ENCODE results near the gene EDIL3.

The EDIL3 gene

GRCh38 chr5:83942155-83942554 lies 442.5 kb downstream of the EDIL3 start:
- no peak for DNase-seq

DNA sequence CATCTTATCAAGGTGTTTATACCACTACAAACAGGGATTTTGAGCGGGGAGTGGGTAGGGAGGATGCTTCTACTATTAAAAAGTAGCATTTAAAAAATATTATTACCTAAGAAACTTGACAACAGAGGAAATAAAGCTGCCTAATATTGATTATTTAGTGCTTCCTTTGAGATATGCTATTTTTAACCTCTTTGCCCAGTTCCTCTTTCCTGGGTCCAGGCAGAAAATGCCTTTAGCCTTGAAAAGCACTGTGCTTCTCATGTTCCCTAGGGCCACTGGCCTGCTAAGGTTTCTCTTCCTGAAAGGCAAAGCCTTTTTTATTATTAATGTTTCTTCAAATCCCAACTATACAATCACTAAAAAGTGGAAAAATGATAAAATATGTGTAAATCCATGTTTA lies 446.8 kb downstream of the EDIL3 start:
- no peak for DNase-seq

- no peak for DNase-seq
These were observed 452.7 kb downstream of the EDIL3 start for GRCh38 chr5:83931969-83932368.

GRCh38 chr5:83927140-83927733 lies 457.4 kb downstream of the EDIL3 start:
- DNase-seq, result peak; percentile 64

DNA sequence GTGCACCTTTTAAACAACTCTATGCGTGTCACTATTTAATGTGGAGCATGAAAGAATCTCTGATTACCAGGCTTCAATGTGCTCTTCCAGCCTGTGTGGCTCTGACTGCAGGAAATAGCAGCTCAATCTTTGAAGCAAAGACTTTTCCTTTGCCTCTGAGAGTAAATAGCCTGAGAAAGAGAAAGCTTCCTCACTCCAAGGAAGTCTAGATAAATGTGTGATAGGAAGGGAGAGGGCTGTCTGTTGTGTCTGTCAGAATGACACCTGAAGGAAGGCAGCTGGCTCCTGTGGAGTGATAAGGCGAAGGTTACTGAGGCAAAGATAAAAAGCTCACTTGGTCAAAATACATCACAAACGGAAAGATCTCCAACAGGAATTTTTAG lies 458.7 kb downstream of the EDIL3 start:
- DNase-seq, result no peak

DNA sequence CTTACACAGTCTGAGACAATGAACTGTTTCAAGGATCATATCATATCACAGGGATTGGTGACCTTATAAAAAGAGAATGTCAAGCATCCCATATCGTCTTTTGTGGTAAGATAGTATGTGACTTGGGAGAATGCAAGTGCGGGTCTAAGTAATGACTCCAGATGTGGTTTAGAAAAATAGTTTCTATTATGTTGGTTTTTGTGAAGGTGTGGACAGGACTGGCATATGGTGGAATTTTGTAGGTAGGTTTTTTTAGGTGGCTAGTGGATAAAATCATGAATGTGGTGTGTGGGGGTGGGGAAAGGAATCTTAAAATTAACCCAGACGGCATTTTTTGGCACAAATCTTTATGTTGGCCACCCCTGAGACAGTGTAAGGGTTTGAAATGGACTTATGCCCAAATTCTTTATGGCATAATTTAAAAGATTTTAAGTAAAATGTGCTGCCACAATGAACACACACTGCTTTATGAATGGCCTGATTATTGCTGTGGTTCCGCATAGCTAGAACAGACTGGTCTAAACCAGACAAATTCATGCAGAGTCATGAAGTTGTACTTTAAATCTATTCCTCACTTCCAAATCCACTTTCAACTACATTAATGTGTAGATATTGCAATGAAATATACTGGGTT lies 459.2 kb downstream of the EDIL3 start:
- DNase-seq, result no peak

DNA sequence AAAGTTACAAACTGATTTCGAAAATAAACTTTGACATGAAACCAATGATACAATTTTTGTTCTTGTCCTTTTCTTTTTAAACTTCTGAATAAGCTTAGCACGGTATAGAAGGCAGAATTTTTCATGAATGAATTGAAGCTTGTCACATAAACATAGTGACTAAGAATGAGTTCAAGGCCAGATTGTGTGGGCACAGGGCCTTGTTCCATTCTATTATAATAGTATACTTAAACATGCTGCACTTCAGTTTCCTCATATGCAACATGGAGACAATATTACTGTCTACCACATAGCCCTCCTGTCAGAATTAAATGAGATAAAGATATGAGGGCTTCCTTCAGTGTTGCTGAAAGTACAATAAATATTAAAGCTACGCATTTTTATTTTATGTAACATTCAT lies 459.8 kb downstream of the EDIL3 start:
- no peak for DNase-seq

- DNase-seq, result no peak
These were observed 460.5 kb downstream of the EDIL3 start for GRCh38 chr5:83924171-83924570.

GRCh38 chr5:83922699-83923098 lies 462.0 kb downstream of the EDIL3 start:
- DNase-seq, result no peak

DNA sequence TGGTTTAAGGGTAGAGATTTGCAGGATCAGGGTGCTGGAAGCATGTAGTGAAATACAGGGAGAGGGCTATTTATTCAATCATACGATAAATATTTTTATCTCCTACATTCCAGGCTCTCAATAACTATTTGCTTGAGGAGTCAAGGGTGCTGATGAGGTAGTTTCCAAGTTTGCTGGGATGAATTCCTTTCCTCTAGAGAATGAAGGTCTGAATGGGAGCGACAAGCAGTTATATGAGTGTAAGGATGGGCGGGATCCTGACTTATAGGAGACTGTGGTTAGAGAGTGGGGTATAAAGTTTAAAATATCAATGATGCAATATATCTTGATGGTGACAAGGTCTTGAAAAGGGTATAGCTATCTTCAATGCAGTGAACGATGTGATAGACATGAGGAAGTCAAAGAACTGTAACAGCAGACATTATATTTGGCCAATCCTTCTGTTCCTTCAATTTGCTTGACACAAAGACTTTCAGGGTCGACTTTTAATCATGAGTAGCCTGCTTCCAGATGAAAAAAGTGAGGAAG lies 462.9 kb downstream of the EDIL3 start:
- no peak for DNase-seq

- no peak for DNase-seq
These were observed 465.3 kb downstream of the EDIL3 start for GRCh38 chr5:83919071-83920041.

- no peak for DNase-seq
These were observed 467.3 kb downstream of the EDIL3 start for GRCh38 chr5:83917261-83917908.

DNA sequence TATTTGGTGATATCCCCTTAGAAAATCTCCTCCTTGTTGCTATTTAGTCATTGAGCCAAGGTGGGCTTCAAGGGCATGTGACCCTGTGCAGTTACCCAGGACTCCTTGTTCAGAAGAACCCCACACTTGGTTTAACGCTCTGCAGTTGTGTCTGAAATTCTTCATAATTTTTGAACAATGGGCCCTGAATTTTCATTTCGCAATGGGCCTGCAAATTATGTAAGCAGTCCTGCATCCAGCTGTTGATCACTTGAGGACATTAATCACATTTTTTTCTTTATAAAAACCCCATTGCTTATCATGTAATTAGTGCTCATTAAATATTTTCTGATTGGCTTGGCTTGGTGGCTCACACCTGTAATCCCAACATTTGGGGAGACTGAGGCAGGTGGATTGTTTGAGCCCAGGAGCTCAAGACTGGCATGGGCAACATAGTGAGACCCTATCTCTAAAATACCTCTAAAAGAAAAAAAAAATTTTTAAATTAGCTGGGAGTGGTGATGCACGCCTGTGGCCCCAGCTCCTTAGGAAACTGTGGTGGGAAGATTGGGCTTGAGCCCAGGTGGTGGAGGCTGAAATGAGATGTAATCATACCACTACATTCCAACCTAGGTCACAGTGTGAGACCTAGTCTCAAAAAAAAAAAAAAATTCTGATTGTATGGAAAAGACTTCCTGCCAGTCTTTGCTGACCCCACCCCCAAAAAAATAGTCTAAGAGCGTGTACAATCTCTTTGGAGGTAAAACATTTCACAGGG lies 469.8 kb downstream of the EDIL3 start:
- DNase-seq, result no peak

DNA sequence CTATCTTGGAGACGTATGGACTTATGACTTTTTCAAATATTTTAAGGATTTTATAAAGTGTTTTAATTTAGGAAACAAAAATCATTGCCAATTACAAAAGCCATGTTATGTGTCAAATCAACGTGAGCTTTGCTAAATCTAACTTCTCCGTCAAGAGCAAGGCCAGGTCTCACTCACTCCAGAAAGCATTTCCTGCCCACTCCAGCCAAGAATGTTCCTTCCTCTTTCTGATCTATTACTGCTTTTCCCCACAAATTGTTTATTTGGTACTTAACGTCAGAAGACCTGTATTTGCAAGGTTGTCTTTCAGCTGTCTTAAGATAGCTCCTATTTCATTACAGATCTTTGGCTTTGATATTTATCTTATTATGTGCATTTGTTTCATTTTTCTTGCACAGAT lies 470.5 kb downstream of the EDIL3 start:
- DNase-seq, result no peak

DNA sequence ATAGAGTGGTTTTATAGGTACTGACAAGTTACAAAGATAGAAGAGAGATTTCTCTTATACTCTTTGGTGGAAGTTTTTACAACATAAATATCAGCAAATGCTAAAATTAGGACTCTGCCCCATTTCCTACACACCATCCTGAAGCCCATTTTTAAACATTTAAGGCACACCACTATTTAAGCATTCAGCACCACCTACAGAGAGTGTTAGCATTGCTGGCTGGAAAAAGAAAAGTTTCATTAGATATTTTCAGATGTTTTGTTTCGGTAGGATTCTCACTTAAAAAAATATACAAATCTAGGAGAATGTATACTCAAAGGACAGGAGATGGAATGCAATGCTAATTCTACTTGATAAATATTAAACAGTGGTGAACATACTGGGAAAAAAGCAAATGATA lies 471.1 kb downstream of the EDIL3 start:
- DNase-seq, result no peak

DNA sequence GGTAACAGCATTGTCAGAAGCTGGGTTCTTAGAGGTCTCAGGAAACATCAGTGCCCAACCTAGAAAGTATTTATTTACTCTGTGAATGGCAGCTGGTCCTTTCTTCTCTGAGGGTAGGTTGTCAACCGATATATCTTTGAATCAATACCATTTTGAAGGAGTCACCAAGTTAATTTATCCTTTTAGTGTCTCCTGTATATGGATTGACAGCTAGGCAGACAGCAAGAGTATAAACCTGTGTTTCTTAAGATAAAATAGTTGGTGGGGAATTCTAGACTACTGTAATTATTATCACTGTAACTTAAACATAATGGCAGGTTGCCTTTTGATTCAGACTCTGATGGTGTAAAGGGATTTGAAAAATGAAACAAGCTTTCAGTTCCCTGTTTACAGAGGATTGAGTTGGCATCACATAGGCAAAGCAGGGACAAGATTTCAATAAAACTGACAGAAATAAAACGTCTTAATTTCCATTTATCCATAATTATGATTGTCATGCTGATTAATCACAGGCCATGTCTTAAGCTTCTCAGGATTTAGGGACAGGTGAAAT lies 473.2 kb downstream of the EDIL3 start:
- DNase-seq, result no peak

GRCh38 chr5:83900306-83900705 lies 484.4 kb downstream of the EDIL3 start:
- no peak for DNase-seq

- DNase-seq, result no peak
These were observed 485.2 kb downstream of the EDIL3 start for GRCh38 chr5:83899326-83899970.

DNA sequence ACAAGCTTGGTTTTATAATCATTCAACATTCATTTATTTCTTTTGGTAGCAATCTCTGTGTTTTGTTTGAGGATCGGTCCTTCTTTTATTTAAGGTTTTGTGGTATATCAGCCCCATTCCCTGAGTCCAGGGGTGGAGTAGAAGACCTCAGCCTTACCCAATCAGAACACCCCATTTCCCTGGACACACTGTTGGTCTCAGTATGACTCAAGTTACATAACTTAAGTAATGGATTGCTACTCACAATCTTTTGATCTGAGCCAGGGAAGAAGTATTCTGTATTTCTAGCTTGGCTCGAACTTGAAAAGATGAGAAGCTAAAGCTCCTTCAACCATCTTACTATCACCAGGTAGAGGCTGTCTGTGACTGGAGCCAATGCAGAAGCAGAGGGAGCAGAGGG lies 488.8 kb downstream of the EDIL3 start:
- no peak for DNase-seq

DNA sequence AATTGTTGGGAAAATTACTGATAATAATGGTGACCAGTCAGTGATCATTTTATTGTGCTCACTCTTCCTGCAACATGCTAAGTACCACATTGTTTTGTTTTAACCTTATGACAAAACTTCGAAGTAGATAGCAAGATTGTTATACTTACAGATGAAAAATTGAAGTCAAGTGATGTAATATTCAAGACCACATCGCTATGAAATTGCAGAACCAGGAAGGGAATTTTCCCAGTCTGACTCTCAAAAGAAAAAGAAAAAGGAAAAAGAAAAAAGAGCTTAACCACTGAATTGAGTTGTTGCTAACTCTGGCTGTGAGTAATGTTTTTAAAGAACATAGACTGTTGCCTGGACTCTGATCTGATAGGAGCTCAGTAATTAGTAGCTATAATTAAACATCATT lies 493.4 kb downstream of the EDIL3 start:
- DNase-seq, result no peak
